HepG2 (cell line): Measurements from ENCODE around the gene UNC5B.

Experiments
- CREB1 ChIP-seq, 2 experiments: fragments of 450-650 bp in 1 of 2; IDR thresholded peaks; 2 replicates each; pipeline ENCODE4 v1.6.1; 2016 to 2017; ENCODE audit warnings: control low read depth in 1 of 2, mild to moderate bottlenecking in 1 of 2, missing compliant biosample characterization in 1 of 2, missing genetic modification characterization in 1 of 2
- JUN ChIP-seq: sonication (generic); formaldehyde crosslinking; IDR thresholded peaks from 2 replicates; pipeline ENCODE4 v1.4.0; 2020; ENCODE audit warnings: mild to moderate bottlenecking, missing genetic modification reagents
- MXI1 ChIP-seq: IDR thresholded peaks from 3 replicates; pipeline ENCODE4 v1.6.1; 2012; ENCODE audit warnings: low read depth, low read length, inconsistent platforms, borderline replicate concordance
- ZNF232 ChIP-seq: sonication (generic); formaldehyde crosslinking; IDR thresholded peaks from 2 replicates; pipeline ENCODE4 v1.4.0; 2020; ENCODE audit warnings: missing genetic modification reagents, borderline replicate concordance
- ZNF543 ChIP-seq: sonication (generic); formaldehyde crosslinking; IDR thresholded peaks from 2 replicates; pipeline ENCODE4 v1.4.0; 2020; ENCODE audit warnings: mild to moderate bottlenecking, missing genetic modification reagents
- ZNF570 ChIP-seq: sonication (generic); formaldehyde crosslinking; IDR thresholded peaks from 2 replicates; pipeline ENCODE4 v1.4.0; 2020; ENCODE audit warnings: mild to moderate bottlenecking, missing genetic modification reagents, borderline replicate concordance
- ZNF773 ChIP-seq: sonication (generic); formaldehyde crosslinking; IDR thresholded peaks from 2 replicates; pipeline ENCODE4 v1.4.0; 2020; ENCODE audit warnings: missing genetic modification reagents, borderline replicate concordance
- TF ChIP-seq, protein P1 (sequence below): sonication (generic); formaldehyde crosslinking; IDR thresholded peaks from 2 replicates; pipeline ENCODE4 v1.4.0; 2020; ENCODE audit warnings: low read depth, mild to moderate bottlenecking, missing genetic modification reagents
- TF ChIP-seq, protein P2 (sequence below): sonication (generic); formaldehyde crosslinking; IDR thresholded peaks from 2 replicates; pipeline ENCODE4 v1.4.0; 2020; ENCODE audit warnings: missing genetic modification reagents
- TF ChIP-seq, protein P3 (sequence below): IDR thresholded peaks from 2 replicates; pipeline ENCODE4 v1.6.1; 2016
- TF ChIP-seq, protein P4 (sequence below): sonication (generic); formaldehyde crosslinking; IDR thresholded peaks from 2 replicates; pipeline ENCODE4 v1.5.0; 2020; ENCODE audit warnings: mild to moderate bottlenecking, missing genetic modification reagents, moderate library complexity

DNA sequence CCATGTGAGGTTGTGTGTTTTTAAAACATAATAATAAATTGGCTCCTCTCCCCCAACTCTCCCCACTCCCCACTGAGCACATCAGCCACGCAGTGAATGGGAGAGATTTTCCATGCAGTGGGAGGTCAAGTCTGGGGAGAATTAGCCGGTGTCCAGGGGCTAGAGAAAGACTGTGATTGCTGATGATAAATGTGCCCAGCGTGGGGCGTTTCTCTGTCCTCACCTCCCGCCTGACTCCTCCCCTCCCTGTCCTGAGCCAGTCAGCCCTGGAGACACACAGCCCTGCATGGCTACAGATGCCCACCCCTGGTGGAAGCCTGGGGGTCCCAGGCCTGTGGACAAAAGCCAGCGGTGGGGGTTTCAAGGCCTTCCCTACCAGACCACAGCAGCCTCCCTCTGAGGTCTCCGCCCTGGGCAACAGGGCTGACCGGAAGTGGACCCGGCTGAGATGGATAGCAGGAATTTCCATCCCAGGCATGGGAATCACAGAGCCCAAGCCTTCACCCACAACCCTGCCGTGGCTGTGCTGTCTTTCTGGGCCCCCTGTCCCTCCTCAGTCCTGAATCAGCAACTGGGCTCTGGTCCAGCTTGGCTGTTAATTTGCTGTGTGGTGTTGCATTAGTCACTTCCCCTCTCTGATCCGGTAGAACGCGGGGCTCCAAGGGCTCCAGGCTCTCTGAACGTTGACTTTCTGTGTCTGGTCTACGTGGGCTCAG lies 59.8 kb downstream of the UNC5B start:
- TF ChIP-seq, protein P1, sequence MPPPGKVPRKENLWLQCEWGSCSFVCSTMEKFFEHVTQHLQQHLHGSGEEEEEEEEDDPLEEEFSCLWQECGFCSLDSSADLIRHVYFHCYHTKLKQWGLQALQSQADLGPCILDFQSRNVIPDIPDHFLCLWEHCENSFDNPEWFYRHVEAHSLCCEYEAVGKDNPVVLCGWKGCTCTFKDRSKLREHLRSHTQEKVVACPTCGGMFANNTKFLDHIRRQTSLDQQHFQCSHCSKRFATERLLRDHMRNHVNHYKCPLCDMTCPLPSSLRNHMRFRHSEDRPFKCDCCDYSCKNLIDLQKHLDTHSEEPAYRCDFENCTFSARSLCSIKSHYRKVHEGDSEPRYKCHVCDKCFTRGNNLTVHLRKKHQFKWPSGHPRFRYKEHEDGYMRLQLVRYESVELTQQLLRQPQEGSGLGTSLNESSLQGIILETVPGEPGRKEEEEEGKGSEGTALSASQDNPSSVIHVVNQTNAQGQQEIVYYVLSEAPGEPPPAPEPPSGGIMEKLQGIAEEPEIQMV = no peak
- TF ChIP-seq ZNF232 (CRISPR knock-in tag) (no peak), ZNF570 (CRISPR knock-in tag) (no peak), ZNF543 (CRISPR knock-in tag) (no peak), CREB1 (IDR thresholded peaks at IDR 0.05) (no peak), CREB1 (CRISPR knock-in tag; IDR thresholded peaks at IDR 0.05) (no peak), MXI1 (no peak), JUN (CRISPR knock-in tag) (no peak), ZNF773 (CRISPR knock-in tag) (no peak)
- TF ChIP-seq, protein P2, sequence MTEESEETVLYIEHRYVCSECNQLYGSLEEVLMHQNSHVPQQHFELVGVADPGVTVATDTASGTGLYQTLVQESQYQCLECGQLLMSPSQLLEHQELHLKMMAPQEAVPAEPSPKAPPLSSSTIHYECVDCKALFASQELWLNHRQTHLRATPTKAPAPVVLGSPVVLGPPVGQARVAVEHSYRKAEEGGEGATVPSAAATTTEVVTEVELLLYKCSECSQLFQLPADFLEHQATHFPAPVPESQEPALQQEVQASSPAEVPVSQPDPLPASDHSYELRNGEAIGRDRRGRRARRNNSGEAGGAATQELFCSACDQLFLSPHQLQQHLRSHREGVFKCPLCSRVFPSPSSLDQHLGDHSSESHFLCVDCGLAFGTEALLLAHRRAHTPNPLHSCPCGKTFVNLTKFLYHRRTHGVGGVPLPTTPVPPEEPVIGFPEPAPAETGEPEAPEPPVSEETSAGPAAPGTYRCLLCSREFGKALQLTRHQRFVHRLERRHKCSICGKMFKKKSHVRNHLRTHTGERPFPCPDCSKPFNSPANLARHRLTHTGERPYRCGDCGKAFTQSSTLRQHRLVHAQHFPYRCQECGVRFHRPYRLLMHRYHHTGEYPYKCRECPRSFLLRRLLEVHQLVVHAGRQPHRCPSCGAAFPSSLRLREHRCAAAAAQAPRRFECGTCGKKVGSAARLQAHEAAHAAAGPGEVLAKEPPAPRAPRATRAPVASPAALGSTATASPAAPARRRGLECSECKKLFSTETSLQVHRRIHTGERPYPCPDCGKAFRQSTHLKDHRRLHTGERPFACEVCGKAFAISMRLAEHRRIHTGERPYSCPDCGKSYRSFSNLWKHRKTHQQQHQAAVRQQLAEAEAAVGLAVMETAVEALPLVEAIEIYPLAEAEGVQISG = no peak
- TF ChIP-seq, protein P3, sequence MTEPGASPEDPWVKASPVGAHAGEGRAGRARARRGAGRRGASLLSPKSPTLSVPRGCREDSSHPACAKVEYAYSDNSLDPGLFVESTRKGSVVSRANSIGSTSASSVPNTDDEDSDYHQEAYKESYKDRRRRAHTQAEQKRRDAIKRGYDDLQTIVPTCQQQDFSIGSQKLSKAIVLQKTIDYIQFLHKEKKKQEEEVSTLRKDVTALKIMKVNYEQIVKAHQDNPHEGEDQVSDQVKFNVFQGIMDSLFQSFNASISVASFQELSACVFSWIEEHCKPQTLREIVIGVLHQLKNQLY = no peak
- TF ChIP-seq, protein P4, sequence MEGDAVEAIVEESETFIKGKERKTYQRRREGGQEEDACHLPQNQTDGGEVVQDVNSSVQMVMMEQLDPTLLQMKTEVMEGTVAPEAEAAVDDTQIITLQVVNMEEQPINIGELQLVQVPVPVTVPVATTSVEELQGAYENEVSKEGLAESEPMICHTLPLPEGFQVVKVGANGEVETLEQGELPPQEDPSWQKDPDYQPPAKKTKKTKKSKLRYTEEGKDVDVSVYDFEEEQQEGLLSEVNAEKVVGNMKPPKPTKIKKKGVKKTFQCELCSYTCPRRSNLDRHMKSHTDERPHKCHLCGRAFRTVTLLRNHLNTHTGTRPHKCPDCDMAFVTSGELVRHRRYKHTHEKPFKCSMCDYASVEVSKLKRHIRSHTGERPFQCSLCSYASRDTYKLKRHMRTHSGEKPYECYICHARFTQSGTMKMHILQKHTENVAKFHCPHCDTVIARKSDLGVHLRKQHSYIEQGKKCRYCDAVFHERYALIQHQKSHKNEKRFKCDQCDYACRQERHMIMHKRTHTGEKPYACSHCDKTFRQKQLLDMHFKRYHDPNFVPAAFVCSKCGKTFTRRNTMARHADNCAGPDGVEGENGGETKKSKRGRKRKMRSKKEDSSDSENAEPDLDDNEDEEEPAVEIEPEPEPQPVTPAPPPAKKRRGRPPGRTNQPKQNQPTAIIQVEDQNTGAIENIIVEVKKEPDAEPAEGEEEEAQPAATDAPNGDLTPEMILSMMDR (CRISPR knock-in tag) = no peak
